Measurements from ENCODE around the gene MSH4. TPM values are rescaled to one million over a fixed set of nuclear protein-coding genes. Genes with fewer than 3 reads are reported as not detected.
A peak's percentile ranks its signal among the peaks of the same experiment; 100 is the strongest.
"Not testable (repeated sequence)": the region's sequence is repeated elsewhere in the genome, so short reads cannot be mapped to it uniquely, and the experiment has no call there.

MSH4 gene
- total and polyA plus RNA-seq, 11 donors = 0.06 to 0.62 (median 0.26) TPM; not detected in 2

DNA sequence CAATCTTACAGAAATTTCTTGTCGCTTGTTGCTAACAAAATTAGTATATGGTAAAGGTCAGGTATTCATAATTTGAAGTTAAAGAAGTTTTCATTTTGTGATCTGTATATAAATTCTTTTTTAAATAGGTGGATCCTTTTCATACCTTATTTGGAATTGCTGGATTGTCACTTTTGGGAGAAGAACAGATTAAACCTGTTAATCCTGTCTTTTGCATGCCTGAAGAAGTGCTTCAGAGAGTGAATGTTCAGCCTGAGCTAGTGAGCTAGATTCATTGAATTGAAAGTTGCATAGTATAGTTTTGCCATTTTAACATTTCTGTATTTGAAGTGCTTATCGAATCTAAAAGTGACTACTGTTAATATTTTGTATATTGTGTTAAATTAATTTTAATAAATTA is 2.3 kb upstream of the MSH4 start:
- Histone ChIP-seq H3K4me1 (peaks cover 0 to 30% (median 16%) of the 10 kb centered on the region in 12 donors), H3K4me3 (no peak overlapping the region), H3K27ac (no peak overlapping the region), H3K27me3 (no peaks in the 10 kb centered on the region), H3K36me3 (peaks cover 0 to 100% (median 91%) of the 10 kb centered on the region in 9 donors), H3K9me3 (no peaks in the 10 kb centered on the region)
- no peak for TF ChIP-seq POLR2A (IDR thresholded peaks at IDR 0.05)
- TF ChIP-seq, protein P1, sequence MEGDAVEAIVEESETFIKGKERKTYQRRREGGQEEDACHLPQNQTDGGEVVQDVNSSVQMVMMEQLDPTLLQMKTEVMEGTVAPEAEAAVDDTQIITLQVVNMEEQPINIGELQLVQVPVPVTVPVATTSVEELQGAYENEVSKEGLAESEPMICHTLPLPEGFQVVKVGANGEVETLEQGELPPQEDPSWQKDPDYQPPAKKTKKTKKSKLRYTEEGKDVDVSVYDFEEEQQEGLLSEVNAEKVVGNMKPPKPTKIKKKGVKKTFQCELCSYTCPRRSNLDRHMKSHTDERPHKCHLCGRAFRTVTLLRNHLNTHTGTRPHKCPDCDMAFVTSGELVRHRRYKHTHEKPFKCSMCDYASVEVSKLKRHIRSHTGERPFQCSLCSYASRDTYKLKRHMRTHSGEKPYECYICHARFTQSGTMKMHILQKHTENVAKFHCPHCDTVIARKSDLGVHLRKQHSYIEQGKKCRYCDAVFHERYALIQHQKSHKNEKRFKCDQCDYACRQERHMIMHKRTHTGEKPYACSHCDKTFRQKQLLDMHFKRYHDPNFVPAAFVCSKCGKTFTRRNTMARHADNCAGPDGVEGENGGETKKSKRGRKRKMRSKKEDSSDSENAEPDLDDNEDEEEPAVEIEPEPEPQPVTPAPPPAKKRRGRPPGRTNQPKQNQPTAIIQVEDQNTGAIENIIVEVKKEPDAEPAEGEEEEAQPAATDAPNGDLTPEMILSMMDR (IDR thresholded peaks at IDR 0.05) = no peak
- ATAC-seq (no peak), DNase-seq (no peak)
- 97 to 99% (median 98%) methylated on average over 2 of the region's 2 CpGs for WGBS, 4 donors
- intact Hi-C loops (cut with DNase I) = loop anchor here in 1 of 10 donors (10.0 kb wide), 1 partner anchor 50 kb away; no protein-coding TSS in a partner anchor

DNA sequence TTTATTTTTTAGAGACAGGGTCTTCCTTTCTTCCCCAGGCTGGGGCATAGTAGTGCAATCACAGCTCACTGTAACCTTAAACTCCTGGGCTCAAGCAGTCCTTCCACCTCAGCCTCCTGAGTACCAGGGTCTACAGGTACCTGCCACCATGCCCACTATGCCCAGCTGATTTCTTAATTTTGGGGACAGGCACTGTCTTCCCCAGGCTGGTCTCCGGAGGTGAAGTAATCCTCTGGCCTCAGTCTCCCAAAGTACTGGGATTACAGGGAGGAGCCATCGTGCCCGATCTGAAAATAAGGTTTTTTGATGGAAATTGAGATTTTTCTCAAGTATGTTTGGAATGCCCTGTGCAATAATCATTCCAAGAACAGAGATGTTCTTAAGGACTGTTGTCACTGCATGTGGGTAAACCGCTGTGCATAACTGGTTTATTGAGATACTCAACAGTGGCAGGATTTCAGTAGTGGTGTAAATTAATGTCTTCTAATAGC is 934 bp upstream of the MSH4 start:
- TF ChIP-seq, protein P1 (IDR thresholded peaks at IDR 0.05) = no peak
- TF ChIP-seq POLR2A (IDR thresholded peaks at IDR 0.05) = no peak
- Histone ChIP-seq H3K36me3 (peaks cover 0 to 88% (median 80%) of the 10 kb centered on the region in 9 donors), H3K4me1 (peaks cover 0 to 16% (median 3%) of the 10 kb centered on the region in 12 donors), H3K27me3 (no peaks in the 10 kb centered on the region), H3K27ac (no peak overlapping the region), H3K4me3 (no peak overlapping the region), H3K9me3 (no peaks in the 10 kb centered on the region)
- ATAC-seq (no peak), DNase-seq (no peak)
- intact Hi-C loops (cut with DNase I) = loop anchor here in 1 of 10 donors (10.0 kb wide), 1 partner anchor 51 kb away; no protein-coding TSS in a partner anchor
- 95 to 98% (median 97%) methylated on average over 4 of the region's 4 CpGs for WGBS, 4 donors

DNA sequence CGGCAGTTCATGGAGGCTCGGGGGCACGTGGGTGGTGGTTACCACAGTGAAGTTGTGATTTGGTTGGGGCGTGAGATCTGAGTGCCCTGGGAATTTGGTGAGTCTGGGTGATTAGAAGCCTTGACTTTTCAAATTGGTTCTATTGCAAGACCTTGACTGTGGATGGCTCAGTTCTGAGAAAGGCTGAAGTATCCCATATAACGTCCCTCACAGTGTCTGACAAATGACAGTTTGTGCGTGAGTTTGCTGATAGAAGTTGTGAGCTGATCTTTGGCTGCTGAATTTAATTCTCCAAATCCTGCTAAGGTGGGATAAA is 549 bp downstream of the MSH4 start:
- H3K4me3 ChIP-seq = no peak overlapping the region
- ATAC-seq (peak in 1 of 4 donors; percentile 3), DNase-seq (no peak)
- H3K4me1 ChIP-seq = peaks cover 0 to 6% (median 0%) of the 10 kb centered on the region in 12 donors
- H3K9me3 ChIP-seq = no peaks in the 10 kb centered on the region
- intact Hi-C loops (cut with DNase I) = loop anchor here in 1 of 10 donors (10.0 kb wide), 1 partner anchor 52 kb away; no protein-coding TSS in a partner anchor
- no peaks in the 10 kb centered on the region for H3K27me3 ChIP-seq
- TF ChIP-seq POLR2A (IDR thresholded peaks at IDR 0.05) = no peak
- TF ChIP-seq, protein P1 (IDR thresholded peaks at IDR 0.05) = no peak
- WGBS, 4 donors = 90 to 95% (median 92%) methylated on average over 6 of the region's 6 CpGs
- no peak overlapping the region for H3K27ac ChIP-seq
- H3K36me3 ChIP-seq = peaks cover 0 to 74% (median 65%) of the 10 kb centered on the region in 9 donors

DNA sequence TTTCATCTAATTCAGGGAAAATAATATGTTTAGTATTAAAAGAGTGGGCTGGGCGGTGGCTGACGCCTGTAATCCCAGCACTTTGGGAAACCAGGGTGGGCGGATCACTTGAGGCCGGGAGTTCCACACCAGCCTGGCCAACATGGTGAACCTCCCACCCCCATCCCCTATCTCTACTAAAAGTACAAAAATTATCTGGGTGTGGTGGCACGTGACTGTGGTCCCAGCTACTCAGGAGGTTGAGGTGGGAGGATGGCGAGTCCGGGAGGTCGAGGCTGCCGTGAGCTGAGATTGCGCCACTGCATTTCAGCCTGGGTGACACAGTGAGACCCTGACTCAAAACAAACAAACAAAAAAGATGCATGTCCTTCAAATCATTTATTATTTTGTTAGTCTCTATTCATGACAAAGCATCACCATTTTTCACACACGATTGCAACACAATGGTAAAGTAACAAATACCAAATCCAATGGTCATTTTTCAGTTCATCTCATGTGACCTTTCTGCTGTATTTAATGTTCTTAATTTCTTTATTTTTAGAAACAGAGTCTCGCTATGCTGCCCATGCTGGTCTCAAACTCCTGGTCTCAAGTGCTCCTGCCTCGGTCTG is 1.0 kb downstream of the MSH4 start:
- peaks cover 0 to 6% (median 0%) of the 10 kb centered on the region in 12 donors for H3K4me1 ChIP-seq
- H3K36me3 ChIP-seq = peaks cover 0 to 69% (median 60%) of the 10 kb centered on the region in 9 donors
- TF ChIP-seq, protein P1 (IDR thresholded peaks at IDR 0.05) = no peak
- TF ChIP-seq POLR2A (IDR thresholded peaks at IDR 0.05) = no peak
- DNase-seq (no peak), ATAC-seq (no peak)
- no peaks in the 10 kb centered on the region for H3K9me3 ChIP-seq
- WGBS, 4 donors = 91 to 93% (median 92%) methylated on average over 13 of the region's 13 CpGs
- intact Hi-C loops (cut with DNase I) = loop anchor here in 1 of 10 donors (10.0 kb wide), 1 partner anchor 53 kb away; no protein-coding TSS in a partner anchor
- H3K4me3 ChIP-seq = no peak overlapping the region
- no peaks in the 10 kb centered on the region for H3K27me3 ChIP-seq
- H3K27ac ChIP-seq = no peak overlapping the region

DNA sequence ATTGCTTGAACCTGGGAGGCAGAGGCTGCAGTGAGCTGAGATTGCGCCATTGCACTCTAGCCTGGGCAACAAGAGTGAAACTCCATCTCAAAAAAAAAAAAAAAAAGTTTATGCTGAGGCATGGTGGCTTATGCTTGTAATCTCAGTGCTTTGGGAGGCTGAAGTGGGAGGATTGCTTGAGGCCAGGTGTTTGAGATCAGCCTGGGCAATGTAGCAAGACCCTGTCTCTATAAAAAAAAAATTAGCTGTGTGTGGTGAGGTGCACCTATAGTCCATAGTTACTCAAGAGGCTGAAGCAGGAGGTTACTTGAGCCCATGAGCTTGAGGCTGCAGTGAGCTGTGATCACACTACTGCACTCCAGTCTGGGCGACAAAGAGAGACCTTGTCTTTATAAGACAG is 4.8 kb downstream of the MSH4 start:
- H3K27ac ChIP-seq; H3K4me1 ChIP-seq; ATAC-seq; DNase-seq; intact Hi-C loops (cut with DNase I); H3K27me3 ChIP-seq; H3K4me3 ChIP-seq; H3K9me3 ChIP-seq: not testable (repeated sequence)
- H3K36me3 ChIP-seq = peaks cover 0 to 31% (median 23%) of the 10 kb centered on the region in 9 donors
- 78 to 98% (median 96%) methylated on average over 2 of the region's 2 CpGs for WGBS, 4 donors

All from heart left ventricle (tissue), 16 donors.